Measurements from ENCODE around the gene PEX3.
A peak's percentile ranks its signal among the peaks of the same experiment; 100 is the strongest.
"Not testable (repeated sequence)": the region's sequence is repeated elsewhere in the genome, so short reads cannot be mapped to it uniquely, and the experiment has no call there.

The PEX3 gene

GRCh38 chr6:143449082-143449713 is 1.4 kb upstream of the PEX3 start:
- DNase-seq: no peak

GRCh38 chr6:143449714-143450452 is 722 bp upstream of the PEX3 start:
- peak in 1 of 2 experiments; percentile 12 for DNase-seq

- DNase-seq: no peak
Measured at GRCh38 chr6:143451531-143451930, 926 bp downstream of the PEX3 start.

GRCh38 chr6:143457563-143458359 is 7.2 kb downstream of the PEX3 start:
- no peak for DNase-seq

GRCh38 chr6:143465546-143465945 is 14.9 kb downstream of the PEX3 start:
- no peak for DNase-seq

GRCh38 chr6:143468026-143468425 is 17.4 kb downstream of the PEX3 start:
- no peak for DNase-seq

- DNase-seq: not testable (repeated sequence)
Measured at GRCh38 chr6:143468823-143469222, 18.2 kb downstream of the PEX3 start.

- no peak for DNase-seq
Measured at GRCh38 chr6:143471822-143472221, 21.2 kb downstream of the PEX3 start.

- DNase-seq: no peak
Measured at GRCh38 chr6:143476545-143476944, 25.9 kb downstream of the PEX3 start.

GRCh38 chr6:143478479-143479062 is 28.0 kb downstream of the PEX3 start:
- no peak for DNase-seq

- no peak for DNase-seq
Measured at GRCh38 chr6:143482593-143482992, 32.0 kb downstream of the PEX3 start.

- DNase-seq: no peak
Measured at GRCh38 chr6:143485967-143486366, 35.4 kb downstream of the PEX3 start.

GRCh38 chr6:143486752-143487151 is 36.1 kb downstream of the PEX3 start:
- no peak for DNase-seq

- no peak for DNase-seq
Measured at GRCh38 chr6:143490244-143490643, 39.6 kb downstream of the PEX3 start.

- DNase-seq: no peak
Measured at GRCh38 chr6:143490775-143491174, 40.2 kb downstream of the PEX3 start.

GRCh38 chr6:143496974-143497373 is 46.4 kb downstream of the PEX3 start:
- DNase-seq: no peak

GRCh38 chr6:143498428-143498827 is 47.8 kb downstream of the PEX3 start:
- DNase-seq: no peak

- no peak for DNase-seq
Measured at GRCh38 chr6:143501851-143502250, 51.2 kb downstream of the PEX3 start.

GRCh38 chr6:143504369-143504768 is 53.8 kb downstream of the PEX3 start:
- DNase-seq: no peak

- DNase-seq: no peak
Measured at GRCh38 chr6:143505111-143505510, 54.5 kb downstream of the PEX3 start.

- no peak for DNase-seq
Measured at GRCh38 chr6:143505537-143505936, 54.9 kb downstream of the PEX3 start.

GRCh38 chr6:143506199-143506598 is 55.6 kb downstream of the PEX3 start:
- DNase-seq: no peak

GRCh38 chr6:143506620-143507019 is 56.0 kb downstream of the PEX3 start:
- DNase-seq: no peak
